ENCODE measurements around the gene RUNX3.

RUNX3 gene

DNA sequence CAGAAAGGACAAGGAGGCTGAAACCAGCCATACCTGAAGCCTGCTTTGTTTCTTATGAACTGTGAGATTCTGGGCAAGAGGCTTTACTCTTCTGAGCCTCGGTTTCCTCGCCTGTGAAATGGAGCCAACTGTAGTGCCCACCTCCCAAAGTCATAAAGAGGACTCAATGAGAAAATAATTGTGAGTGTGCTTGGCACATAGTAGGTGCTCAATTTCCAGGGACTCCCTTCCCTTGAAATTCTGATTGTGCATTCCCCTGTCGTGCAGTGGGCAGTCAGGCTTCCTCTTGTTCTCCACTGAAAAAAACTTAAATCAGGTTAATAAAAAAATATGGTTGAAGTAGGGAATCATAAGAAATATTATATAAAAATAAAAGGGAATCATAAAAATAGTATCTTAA lies 37.5 kb upstream of the RUNX3 start:
- intact Hi-C loops (cut with micrococcal nuclease), result no loop called here
- H3K4me3 Mint-ChIP-seq, result no peak overlapping the region
- H3K9me3 Mint-ChIP-seq, result no peaks in the 10 kb centered on the region
- H3K27me3 Mint-ChIP-seq, result peaks cover 24% of the 10 kb centered on the region
- peaks cover 82% of the 10 kb centered on the region for H3K4me1 Mint-ChIP-seq (ENCODE audit: low read depth)
- peak overlapping the region; percentile 39 for H3K27ac Mint-ChIP-seq
- no peaks in the 10 kb centered on the region for H3K36me3 Mint-ChIP-seq (ENCODE audit: low read depth)

DNA sequence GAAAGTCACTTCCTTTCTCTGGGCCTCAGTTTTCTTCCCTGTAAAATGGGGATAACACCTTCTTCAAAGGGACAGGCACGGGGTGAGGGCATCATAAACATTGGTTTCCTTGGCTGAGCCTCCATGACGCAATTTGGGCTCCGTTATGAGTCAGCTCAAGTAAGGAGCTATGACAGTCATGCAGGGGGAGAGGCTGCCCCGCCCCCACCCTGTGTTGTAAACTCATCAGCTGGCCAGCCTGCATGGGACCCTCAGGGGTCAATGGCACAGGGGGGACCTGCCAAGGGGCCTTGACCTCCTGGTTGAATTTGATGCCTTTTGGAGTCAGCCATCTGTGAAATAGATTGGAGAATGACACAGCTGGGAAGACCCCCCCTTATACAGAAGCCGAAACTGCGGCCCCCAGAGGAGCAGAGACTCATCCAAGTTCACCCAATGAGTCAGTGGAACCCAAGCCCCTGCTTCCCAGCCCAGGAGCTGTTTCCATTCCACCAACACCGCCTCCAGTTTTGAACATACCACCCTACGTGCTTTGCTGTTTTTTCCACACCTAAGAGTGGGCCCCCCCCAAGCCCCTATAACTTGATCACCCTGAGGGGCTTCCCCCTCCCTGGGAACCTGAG lies 36.8 kb upstream of the RUNX3 start:
- Mint-ChIP-seq H3K27me3 (peaks cover 28% of the 10 kb centered on the region), H3K36me3 (ENCODE audit: low read depth) (no peaks in the 10 kb centered on the region), H3K9me3 (no peaks in the 10 kb centered on the region), H3K4me1 (ENCODE audit: low read depth) (peaks cover 81% of the 10 kb centered on the region), H3K27ac (peak overlapping the region; percentile 39), H3K4me3 (no peak overlapping the region)
- intact Hi-C loops (cut with micrococcal nuclease), result no loop called here

DNA sequence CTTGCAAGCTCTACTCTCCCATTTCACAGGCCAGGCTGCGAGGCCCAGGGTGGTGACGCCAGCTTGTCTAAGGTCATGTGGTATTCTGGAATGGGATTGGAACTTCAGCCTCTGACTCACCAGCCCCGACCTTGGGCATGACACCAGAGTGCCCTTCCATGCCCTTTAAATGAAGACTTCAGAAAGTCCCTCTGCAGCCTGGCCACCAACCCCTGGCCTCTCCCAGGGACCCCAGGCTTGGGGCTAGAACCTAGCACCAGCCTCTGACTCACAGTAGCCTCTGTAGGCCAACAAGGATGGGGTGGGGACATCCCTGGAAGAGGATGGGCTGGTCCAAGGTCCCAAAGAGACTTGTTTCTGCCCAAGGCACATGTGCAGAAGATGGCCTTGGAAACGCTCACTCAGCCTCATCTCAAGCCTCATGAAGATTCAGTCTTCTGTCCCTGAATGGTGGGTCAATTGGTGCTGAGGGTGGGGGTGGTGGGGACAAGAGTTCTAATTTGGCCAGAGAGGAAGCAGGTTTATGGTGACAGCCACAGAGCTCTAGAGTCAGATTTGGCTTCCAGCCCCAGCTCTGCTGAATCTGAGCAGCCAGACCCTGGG lies 36.1 kb upstream of the RUNX3 start:
- no peak overlapping the region for H3K4me3 Mint-ChIP-seq
- no peaks in the 10 kb centered on the region for H3K9me3 Mint-ChIP-seq
- H3K4me1 Mint-ChIP-seq (ENCODE audit: low read depth), result peaks cover 75% of the 10 kb centered on the region
- peaks cover 32% of the 10 kb centered on the region for H3K27me3 Mint-ChIP-seq
- intact Hi-C loops (cut with micrococcal nuclease), result no loop called here
- no peaks in the 10 kb centered on the region for H3K36me3 Mint-ChIP-seq (ENCODE audit: low read depth)
- peak overlapping the region; percentile 81 for H3K27ac Mint-ChIP-seq

GRCh38 chr1:24965571-24965930 lies 35.5 kb upstream of the RUNX3 start:
- no peak overlapping the region for H3K4me3 Mint-ChIP-seq
- H3K36me3 Mint-ChIP-seq (ENCODE audit: low read depth), result no peaks in the 10 kb centered on the region
- peaks cover 33% of the 10 kb centered on the region for H3K27me3 Mint-ChIP-seq
- intact Hi-C loops (cut with micrococcal nuclease), result no loop called here
- H3K4me1 Mint-ChIP-seq (ENCODE audit: low read depth), result peaks cover 74% of the 10 kb centered on the region
- H3K27ac Mint-ChIP-seq, result peak overlapping the region; percentile 81
- H3K9me3 Mint-ChIP-seq, result no peaks in the 10 kb centered on the region

DNA sequence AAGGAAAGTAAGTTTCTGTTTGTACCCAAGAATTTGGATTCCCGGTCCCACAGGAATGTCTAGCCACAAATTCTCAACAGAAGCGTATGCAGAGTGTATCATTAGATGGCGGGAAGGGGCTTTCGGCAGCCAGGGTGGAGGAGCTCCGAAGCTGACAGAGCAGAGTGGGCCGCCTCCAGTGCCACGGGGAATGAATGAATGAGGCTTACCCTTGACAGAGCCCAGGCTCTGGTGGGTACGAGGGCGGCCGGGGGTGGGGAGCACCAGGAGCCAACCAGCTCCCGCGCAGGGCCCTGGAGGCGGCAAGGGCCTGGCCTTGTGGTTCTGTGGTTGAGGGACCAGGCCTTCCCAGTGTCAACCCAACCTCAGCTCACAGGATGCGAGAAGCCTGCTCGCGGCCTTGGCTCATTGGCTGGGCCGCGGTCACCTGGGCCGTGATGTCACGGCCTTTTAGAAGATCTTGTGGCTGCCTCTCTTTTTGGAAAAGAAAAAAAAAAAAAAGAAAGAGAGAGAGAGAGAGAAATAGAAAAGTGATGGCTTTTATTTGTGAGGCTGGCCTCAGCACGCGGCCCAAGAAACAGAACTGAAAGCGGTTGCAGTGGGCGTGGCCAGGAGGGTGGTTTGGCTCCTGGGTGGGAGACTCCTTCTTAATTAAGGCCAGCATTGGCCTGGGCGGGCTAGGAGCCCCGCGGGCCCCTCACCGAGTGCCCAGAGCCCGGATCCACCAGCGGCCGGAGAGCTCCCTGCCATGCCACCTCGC lies 34.9 kb upstream of the RUNX3 start:
- Mint-ChIP-seq H3K36me3 (ENCODE audit: low read depth) (no peaks in the 10 kb centered on the region), H3K27me3 (peaks cover 31% of the 10 kb centered on the region)
- intact Hi-C loops (cut with micrococcal nuclease), result no loop called here

GRCh38 chr1:24963943-24964693 lies 34.0 kb upstream of the RUNX3 start:
- Mint-ChIP-seq H3K4me3 (no peak overlapping the region), H3K27me3 (peaks cover 36% of the 10 kb centered on the region), H3K9me3 (no peaks in the 10 kb centered on the region), H3K36me3 (ENCODE audit: low read depth) (no peaks in the 10 kb centered on the region), H3K27ac (peak overlapping the region; percentile 81), H3K4me1 (ENCODE audit: low read depth) (peaks cover 61% of the 10 kb centered on the region)
- intact Hi-C loops (cut with micrococcal nuclease), result no loop called here

More for the DNA sequence above, 34.9 kb upstream of the RUNX3 start:
- Mint-ChIP-seq H3K9me3 (no peaks in the 10 kb centered on the region), H3K27ac (peak overlapping the region; percentile 81), H3K4me1 (ENCODE audit: low read depth) (peaks cover 68% of the 10 kb centered on the region), H3K4me3 (no peak overlapping the region)

- intact Hi-C loops (cut with micrococcal nuclease), result no loop called here
These were observed 33.2 kb upstream of the RUNX3 start for GRCh38 chr1:24963099-24963872.

GRCh38 chr1:24961961-24962861 lies 32.1 kb upstream of the RUNX3 start:
- Mint-ChIP-seq H3K36me3 (ENCODE audit: low read depth) (no peaks in the 10 kb centered on the region), H3K9me3 (no peaks in the 10 kb centered on the region), H3K27me3 (peaks cover 31% of the 10 kb centered on the region), H3K4me3 (no peak overlapping the region), H3K4me1 (ENCODE audit: low read depth) (peaks cover 68% of the 10 kb centered on the region), H3K27ac (no peak overlapping the region)
- intact Hi-C loops (cut with micrococcal nuclease), result no loop called here

More at GRCh38 chr1:24963099-24963872, 33.2 kb upstream of the RUNX3 start:
- Mint-ChIP-seq H3K27me3 (peaks cover 31% of the 10 kb centered on the region), H3K36me3 (ENCODE audit: low read depth) (no peaks in the 10 kb centered on the region), H3K4me1 (ENCODE audit: low read depth) (peaks cover 61% of the 10 kb centered on the region), H3K27ac (peak overlapping the region; percentile 81), H3K9me3 (no peaks in the 10 kb centered on the region), H3K4me3 (no peak overlapping the region)

- Mint-ChIP-seq H3K27me3 (peaks cover 31% of the 10 kb centered on the region), H3K36me3 (ENCODE audit: low read depth) (no peaks in the 10 kb centered on the region), H3K4me1 (ENCODE audit: low read depth) (peaks cover 69% of the 10 kb centered on the region), H3K27ac (peak overlapping the region; percentile 61), H3K9me3 (no peaks in the 10 kb centered on the region), H3K4me3 (no peak overlapping the region)
- intact Hi-C loops (cut with micrococcal nuclease), result no loop called here
These were observed 31.3 kb upstream of the RUNX3 start for GRCh38 chr1:24961334-24961733.

DNA sequence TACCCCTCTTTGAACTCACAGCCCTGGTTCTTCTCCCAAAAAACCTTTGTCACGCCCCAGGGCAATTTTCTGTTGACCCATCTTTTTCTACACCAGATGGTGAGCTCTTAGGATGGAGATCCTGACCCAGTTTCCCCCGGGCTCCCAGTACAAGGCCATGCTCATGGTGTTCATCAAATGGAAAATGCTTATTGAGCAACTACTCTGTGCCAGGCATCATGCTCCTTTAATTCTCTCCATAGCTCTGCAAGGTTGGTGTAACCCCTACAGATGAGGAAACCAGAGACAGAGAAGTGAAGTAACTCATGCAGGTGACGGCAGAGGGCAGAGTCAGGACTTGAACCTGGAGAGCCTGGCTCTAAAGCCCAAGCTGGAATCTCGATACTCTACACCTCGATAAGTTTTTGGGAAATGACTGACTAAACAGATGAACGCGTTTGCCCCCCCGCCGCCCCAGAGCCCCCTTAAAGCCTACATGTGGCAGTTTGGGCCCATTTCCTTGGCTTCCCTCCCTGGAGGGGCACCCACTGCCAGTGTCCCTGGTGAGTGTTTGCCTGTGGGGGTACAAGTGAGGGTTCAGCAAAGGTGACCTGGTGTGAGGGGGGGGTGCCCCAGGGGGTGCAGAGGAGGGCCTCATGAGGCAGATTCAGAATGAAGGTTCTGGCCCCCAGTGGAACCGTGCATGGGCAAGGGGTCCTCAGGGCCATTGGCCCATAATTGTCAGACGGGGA lies 30.2 kb upstream of the RUNX3 start:
- Mint-ChIP-seq H3K4me3 (no peak overlapping the region), H3K9me3 (no peaks in the 10 kb centered on the region), H3K36me3 (ENCODE audit: low read depth) (no peaks in the 10 kb centered on the region), H3K27me3 (peaks cover 31% of the 10 kb centered on the region), H3K4me1 (ENCODE audit: low read depth) (peaks cover 69% of the 10 kb centered on the region), H3K27ac (peak overlapping the region; percentile 61)
- intact Hi-C loops (cut with micrococcal nuclease), result no loop called here

GRCh38 chr1:24959623-24959975 lies 29.5 kb upstream of the RUNX3 start:
- H3K4me3 Mint-ChIP-seq, result no peak overlapping the region
- no peaks in the 10 kb centered on the region for H3K9me3 Mint-ChIP-seq
- intact Hi-C loops (cut with micrococcal nuclease), result loop anchor here (5.0 kb wide), 1 partner anchor 73 kb away; no protein-coding TSS in a partner anchor
- no peaks in the 10 kb centered on the region for H3K36me3 Mint-ChIP-seq (ENCODE audit: low read depth)
- peaks cover 69% of the 10 kb centered on the region for H3K4me1 Mint-ChIP-seq (ENCODE audit: low read depth)
- peaks cover 31% of the 10 kb centered on the region for H3K27me3 Mint-ChIP-seq
- peak overlapping the region; percentile 7 for H3K27ac Mint-ChIP-seq

All from dendritic cell treated with granulocyte-macrophage colony-stimulating factor and Interleukin-4, amounts not matched to agents 40 ng/mL and 50 ng/mL, for 4 days (primary cell).